Left forelimb (tissue), 1 donor: ENCODE data around the gene MUSTN1.

Experiments
- DNase-seq: peaks from one replicate; pipeline ENCODE4 v3.0.0-alpha.2; 2018; ENCODE audit warnings: low spot score

MUSTN1 gene

DNA sequence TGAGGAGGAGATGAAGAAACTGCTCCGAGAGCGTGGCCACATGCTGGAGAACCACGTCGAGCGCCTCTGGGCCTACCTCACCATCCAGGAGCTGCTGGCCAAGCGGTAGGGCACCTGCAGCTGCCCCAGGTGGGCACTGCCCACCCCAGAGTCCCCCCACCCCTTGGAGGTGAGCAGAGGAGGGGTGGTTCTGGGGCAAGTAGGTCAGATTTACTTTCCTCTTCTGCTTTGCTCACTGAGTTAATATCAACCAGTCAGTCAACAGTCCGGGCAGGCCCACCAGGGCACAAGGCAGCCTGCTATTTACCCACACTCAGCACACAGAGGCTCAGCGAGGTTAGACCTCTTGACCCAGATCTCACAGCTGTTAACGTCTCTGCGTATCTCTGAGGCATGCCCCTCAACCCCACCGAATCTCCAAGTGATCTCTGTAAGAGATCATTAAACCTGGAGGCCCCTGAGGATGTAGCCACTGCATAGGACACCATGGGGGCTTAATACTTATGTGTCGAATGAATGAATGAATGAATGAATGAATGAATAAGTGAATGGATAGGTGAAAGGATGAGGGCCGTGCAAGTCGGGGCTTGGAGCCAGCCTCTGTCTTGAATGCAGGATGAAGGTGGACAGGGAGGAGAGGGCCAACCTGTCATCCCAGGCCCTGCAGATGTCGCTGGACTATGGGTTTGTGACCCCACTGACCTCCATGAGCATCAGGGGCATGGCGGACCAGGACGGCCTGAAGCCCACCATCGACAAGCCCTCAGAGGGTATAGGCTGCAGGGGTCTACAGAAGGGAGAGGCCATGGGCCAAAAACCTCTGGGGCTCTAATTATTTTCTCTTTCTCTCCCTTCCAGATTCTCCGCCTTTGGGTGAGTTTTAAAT is 48.2 kb downstream of the MUSTN1 start:
- no peak for DNase-seq

- peak; percentile 46 for DNase-seq
These were observed 49.8 kb downstream of the MUSTN1 start for GRCh38 chr3:52784931-52785590.

DNA sequence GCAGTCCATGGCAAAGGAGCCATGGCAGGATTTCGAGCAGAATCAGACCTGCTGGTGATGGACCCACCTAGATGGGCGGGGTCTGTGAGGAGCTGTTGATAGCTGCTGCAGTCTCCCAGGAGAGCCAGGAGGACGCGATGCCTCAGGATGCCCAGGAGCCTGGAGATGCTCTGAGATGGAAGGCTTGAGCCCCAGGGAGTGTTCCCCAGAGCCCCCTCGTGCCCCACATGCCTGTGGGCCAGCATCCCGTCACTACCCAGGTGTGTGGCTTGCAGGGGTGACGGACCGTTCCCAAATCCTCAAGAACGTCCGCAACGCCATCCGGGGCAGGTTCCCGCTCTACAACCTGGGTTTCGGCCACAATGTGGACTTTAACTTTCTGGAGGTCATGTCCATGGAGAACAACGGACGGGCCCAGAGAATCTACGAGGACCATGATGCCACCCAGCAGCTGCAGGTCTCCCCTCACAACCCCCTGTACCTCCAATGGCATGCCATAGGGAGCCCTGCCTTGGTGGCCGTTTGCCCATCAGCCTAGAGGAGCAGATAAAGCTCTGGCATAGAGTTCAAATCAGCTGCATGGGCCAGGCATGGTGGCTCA is 50.7 kb downstream of the MUSTN1 start:
- DNase-seq: no peak

GRCh38 chr3:52783211-52783555 is 51.6 kb downstream of the MUSTN1 start:
- DNase-seq: no peak
